ENCODE data around the gene SEC31A. TPM values are rescaled to one million over a fixed set of nuclear protein-coding genes. Genes with fewer than 3 reads are reported as not detected.
"Not testable (repeated sequence)": the region's sequence is repeated elsewhere in the genome, so short reads cannot be mapped to it uniquely, and the experiment has no call there.

The SEC31A gene
- total RNA-seq, 2 donors from 2014 or later = 248 to 337 TPM

GRCh38 chr4:82919386-82919785 lies 28.4 kb upstream of the SEC31A start:
- Histone ChIP-seq H3K4me3 (no peak overlapping the region), H3K9me3 (no peaks in the 10 kb centered on the region), H3K36me3 (no peaks in the 10 kb centered on the region), H3K4me1 (ENCODE audit: control insufficient read depth in 1 of 2, low read depth in 2 of 2) (no peaks in the 10 kb centered on the region), H3K27me3 (replicated peaks; ENCODE audit: insufficient read depth) (no peaks in the 10 kb centered on the region), H3K27ac (no peak overlapping the region)
- no peak for TF ChIP-seq CTCF (IDR thresholded peaks at IDR 0.05)
- no peak for ATAC-seq (ENCODE audit: insufficient number of reproducible peaks, low FRiP score, low read depth)
- DNase-seq (ENCODE audit: low spot score) = no peak

GRCh38 chr4:82918091-82918490 lies 27.1 kb upstream of the SEC31A start:
- no peaks in the 10 kb centered on the region for H3K4me1 ChIP-seq (ENCODE audit: control insufficient read depth in 1 of 2, low read depth in 2 of 2)
- no peaks in the 10 kb centered on the region for H3K27me3 ChIP-seq (replicated peaks; ENCODE audit: insufficient read depth)
- no peaks in the 10 kb centered on the region for H3K36me3 ChIP-seq
- H3K27ac ChIP-seq = no peak overlapping the region
- no peak overlapping the region for H3K4me3 ChIP-seq
- no peak for ATAC-seq (ENCODE audit: insufficient number of reproducible peaks, low FRiP score, low read depth)
- H3K9me3 ChIP-seq = no peaks in the 10 kb centered on the region
- no peak for DNase-seq (ENCODE audit: low spot score)
- no peak for TF ChIP-seq CTCF (IDR thresholded peaks at IDR 0.05)

GRCh38 chr4:82913968-82914367 lies 23.0 kb upstream of the SEC31A start:
- H3K27me3 ChIP-seq (replicated peaks; ENCODE audit: insufficient read depth); H3K4me1 ChIP-seq (ENCODE audit: control insufficient read depth in 1 of 2, low read depth in 2 of 2); H3K9me3 ChIP-seq; DNase-seq (ENCODE audit: low spot score); H3K4me3 ChIP-seq; H3K36me3 ChIP-seq; ATAC-seq (ENCODE audit: insufficient number of reproducible peaks, low FRiP score, low read depth); H3K27ac ChIP-seq: not testable (repeated sequence)

- Histone ChIP-seq H3K4me3 (no peak overlapping the region), H3K36me3 (peaks cover 3% of the 10 kb centered on the region), H3K27ac (no peak overlapping the region), H3K4me1 (ENCODE audit: control insufficient read depth in 1 of 2, low read depth in 2 of 2) (no peaks in the 10 kb centered on the region), H3K27me3 (replicated peaks; ENCODE audit: insufficient read depth) (no peaks in the 10 kb centered on the region), H3K9me3 (no peaks in the 10 kb centered on the region)
- ATAC-seq (ENCODE audit: insufficient number of reproducible peaks, low FRiP score, low read depth) (no peak), DNase-seq (ENCODE audit: low spot score) (no peak)
- TF ChIP-seq CTCF (IDR thresholded peaks at IDR 0.05) = no peak
Observed at GRCh38 chr4:82913305-82913704, 22.4 kb upstream of the SEC31A start.

GRCh38 chr4:82909326-82909725 lies 18.4 kb upstream of the SEC31A start:
- H3K27me3 ChIP-seq (replicated peaks; ENCODE audit: insufficient read depth) = no peaks in the 10 kb centered on the region
- peaks cover 9% of the 10 kb centered on the region for H3K36me3 ChIP-seq
- no peak for TF ChIP-seq CTCF (IDR thresholded peaks at IDR 0.05)
- no peak overlapping the region for H3K27ac ChIP-seq
- H3K4me3 ChIP-seq = no peak overlapping the region
- H3K9me3 ChIP-seq = no peaks in the 10 kb centered on the region
- no peak for DNase-seq (ENCODE audit: low spot score)
- ATAC-seq (ENCODE audit: insufficient number of reproducible peaks, low FRiP score, low read depth) = no peak
- H3K4me1 ChIP-seq (ENCODE audit: control insufficient read depth in 1 of 2, low read depth in 2 of 2) = no peaks in the 10 kb centered on the region

- Histone ChIP-seq H3K27ac (no peak overlapping the region), H3K9me3 (no peaks in the 10 kb centered on the region), H3K4me3 (no peak overlapping the region), H3K4me1 (ENCODE audit: control insufficient read depth in 1 of 2, low read depth in 2 of 2) (peaks cover 0 to 9% of the 10 kb centered on the region in 2 donors), H3K27me3 (replicated peaks; ENCODE audit: insufficient read depth) (no peaks in the 10 kb centered on the region), H3K36me3 (peaks cover 9% of the 10 kb centered on the region)
- no peak for DNase-seq (ENCODE audit: low spot score)
- no peak for TF ChIP-seq CTCF (IDR thresholded peaks at IDR 0.05)
- no peak for ATAC-seq (ENCODE audit: insufficient number of reproducible peaks, low FRiP score, low read depth)
Observed at GRCh38 chr4:82906469-82906868, 15.5 kb upstream of the SEC31A start.
